Measurements from ENCODE around the gene WDR53.

DNA sequence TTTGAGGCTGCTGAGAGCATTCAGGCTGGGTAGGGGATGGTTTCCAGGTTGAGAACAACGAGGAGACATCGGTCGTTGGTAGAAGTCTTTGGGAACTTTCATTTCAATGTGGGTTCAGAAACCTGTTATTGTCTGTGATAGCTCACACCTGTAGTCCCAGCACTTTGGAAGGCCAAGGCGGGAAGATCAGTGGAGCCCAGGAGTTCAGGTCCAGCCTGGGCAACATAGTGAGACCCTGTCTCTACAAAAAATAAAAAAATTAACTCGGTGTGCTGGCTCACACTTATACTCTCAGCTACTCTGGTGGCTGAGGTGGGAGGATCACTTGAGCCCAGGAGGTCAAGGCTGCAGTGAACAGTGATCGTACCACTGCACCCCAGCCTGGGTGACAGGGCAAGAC, 63.8 kb downstream of the WDR53 start:
- TF ChIP-seq POLR2AphosphoS5 (IDR thresholded peaks at IDR 0.05; ENCODE audit: low read depth, low read length) (no peak), POLR2A (IDR thresholded peaks at IDR 0.05; ENCODE audit: low read depth, low read length) (no peak), POU2F2 (IDR thresholded peaks at IDR 0.05; ENCODE audit: low read depth, low read length) (no peak), TAF1 (IDR thresholded peaks at IDR 0.05; ENCODE audit: low read depth, low read length) (no peak)
